HCT116 (cell line): Measurements from ENCODE around the gene CNN3.

Experiments used
- CTCF ChIP-seq, 3 experiments: fragments of 200-600 bp in 1 of 3; sonication (generic) in 1 of 3; IDR thresholded peaks in 2 of 3; conservative IDR thresholded peaks in 1 of 3; 2 replicates each; pipeline ENCODE4 v1.5.1; 2012 to 2017; ENCODE audit warnings: low read depth in 2 of 3, low read length in 2 of 3, antibody characterized with exemption in 1 of 3, borderline replicate concordance in 1 of 3, control low read depth in 1 of 3, mild to moderate bottlenecking in 1 of 3, mixed read lengths in 1 of 3, mixed run types in 1 of 3, moderate library complexity in 1 of 3; ENCODE audit not compliant: insufficient read depth in 1 of 3
- EGR1 ChIP-seq: IDR thresholded peaks from 2 replicates; pipeline ENCODE4 v1.6.1; 2012; ENCODE audit warnings: low read depth
- EZH2phosphoT487 ChIP-seq: fragments of 200-600 bp; IDR thresholded peaks from 2 replicates; pipeline ENCODE4 v1.6.1; 2018; ENCODE audit warnings: antibody characterized with exemption, borderline replicate concordance
- JUND ChIP-seq: IDR thresholded peaks from 2 replicates; pipeline ENCODE4 v1.6.1; 2012
- MAX ChIP-seq: IDR thresholded peaks from 2 replicates; pipeline ENCODE4 v1.6.1; 2012
- POLR2A ChIP-seq: IDR thresholded peaks from 2 replicates; pipeline ENCODE4 v1.7.0; 2011; ENCODE audit warnings: borderline replicate concordance; ENCODE audit not compliant: insufficient read depth, insufficient read length; ENCODE audit errors: extremely low read depth
- POLR2AphosphoS5 ChIP-seq: IDR thresholded peaks from 2 replicates; pipeline ENCODE4 v1.6.1; 2011; ENCODE audit warnings: mild to moderate bottlenecking, low read depth, low read length, moderate library complexity
- RAD21 ChIP-seq: IDR thresholded peaks from 2 replicates; pipeline ENCODE4 v1.6.1; 2012; ENCODE audit warnings: low read depth, mild to moderate bottlenecking
- TCF7L2 ChIP-seq: IDR thresholded peaks from 2 replicates; pipeline ENCODE4 v1.7.0; 2011; ENCODE audit warnings: borderline replicate concordance, inconsistent platforms; ENCODE audit not compliant: insufficient read depth, insufficient read length; ENCODE audit errors: extremely low read depth
- TF ChIP-seq, protein P1 (sequence below): IDR thresholded peaks from 2 replicates; pipeline ENCODE4 v1.6.1; 2011; ENCODE audit warnings: mild to moderate bottlenecking, low read length, moderate library complexity; ENCODE audit not compliant: insufficient replicate concordance; ENCODE audit errors: extremely low read depth
- TF ChIP-seq, protein P2 (sequence below): IDR thresholded peaks from 2 replicates; pipeline ENCODE4 v1.6.1; 2012; ENCODE audit warnings: low read depth

- no peak for TF ChIP-seq CTCF (IDR thresholded peaks at IDR 0.05 in 2 of 3, conservative IDR thresholded peaks at IDR 0.05 in 1 of 3; ENCODE audit: borderline replicate concordance in 1 of 3, insufficient read depth in 1 of 3, low read depth in 2 of 3, low read length in 2 of 3)
- TF ChIP-seq, protein P1, sequence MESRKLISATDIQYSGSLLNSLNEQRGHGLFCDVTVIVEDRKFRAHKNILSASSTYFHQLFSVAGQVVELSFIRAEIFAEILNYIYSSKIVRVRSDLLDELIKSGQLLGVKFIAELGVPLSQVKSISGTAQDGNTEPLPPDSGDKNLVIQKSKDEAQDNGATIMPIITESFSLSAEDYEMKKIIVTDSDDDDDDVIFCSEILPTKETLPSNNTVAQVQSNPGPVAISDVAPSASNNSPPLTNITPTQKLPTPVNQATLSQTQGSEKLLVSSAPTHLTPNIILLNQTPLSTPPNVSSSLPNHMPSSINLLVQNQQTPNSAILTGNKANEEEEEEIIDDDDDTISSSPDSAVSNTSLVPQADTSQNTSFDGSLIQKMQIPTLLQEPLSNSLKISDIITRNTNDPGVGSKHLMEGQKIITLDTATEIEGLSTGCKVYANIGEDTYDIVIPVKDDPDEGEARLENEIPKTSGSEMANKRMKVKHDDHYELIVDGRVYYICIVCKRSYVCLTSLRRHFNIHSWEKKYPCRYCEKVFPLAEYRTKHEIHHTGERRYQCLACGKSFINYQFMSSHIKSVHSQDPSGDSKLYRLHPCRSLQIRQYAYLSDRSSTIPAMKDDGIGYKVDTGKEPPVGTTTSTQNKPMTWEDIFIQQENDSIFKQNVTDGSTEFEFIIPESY: no peak
- TF ChIP-seq TCF7L2: no peak
- no peak for TF ChIP-seq JUND
- no peak for TF ChIP-seq POLR2A
- TF ChIP-seq, protein P2, sequence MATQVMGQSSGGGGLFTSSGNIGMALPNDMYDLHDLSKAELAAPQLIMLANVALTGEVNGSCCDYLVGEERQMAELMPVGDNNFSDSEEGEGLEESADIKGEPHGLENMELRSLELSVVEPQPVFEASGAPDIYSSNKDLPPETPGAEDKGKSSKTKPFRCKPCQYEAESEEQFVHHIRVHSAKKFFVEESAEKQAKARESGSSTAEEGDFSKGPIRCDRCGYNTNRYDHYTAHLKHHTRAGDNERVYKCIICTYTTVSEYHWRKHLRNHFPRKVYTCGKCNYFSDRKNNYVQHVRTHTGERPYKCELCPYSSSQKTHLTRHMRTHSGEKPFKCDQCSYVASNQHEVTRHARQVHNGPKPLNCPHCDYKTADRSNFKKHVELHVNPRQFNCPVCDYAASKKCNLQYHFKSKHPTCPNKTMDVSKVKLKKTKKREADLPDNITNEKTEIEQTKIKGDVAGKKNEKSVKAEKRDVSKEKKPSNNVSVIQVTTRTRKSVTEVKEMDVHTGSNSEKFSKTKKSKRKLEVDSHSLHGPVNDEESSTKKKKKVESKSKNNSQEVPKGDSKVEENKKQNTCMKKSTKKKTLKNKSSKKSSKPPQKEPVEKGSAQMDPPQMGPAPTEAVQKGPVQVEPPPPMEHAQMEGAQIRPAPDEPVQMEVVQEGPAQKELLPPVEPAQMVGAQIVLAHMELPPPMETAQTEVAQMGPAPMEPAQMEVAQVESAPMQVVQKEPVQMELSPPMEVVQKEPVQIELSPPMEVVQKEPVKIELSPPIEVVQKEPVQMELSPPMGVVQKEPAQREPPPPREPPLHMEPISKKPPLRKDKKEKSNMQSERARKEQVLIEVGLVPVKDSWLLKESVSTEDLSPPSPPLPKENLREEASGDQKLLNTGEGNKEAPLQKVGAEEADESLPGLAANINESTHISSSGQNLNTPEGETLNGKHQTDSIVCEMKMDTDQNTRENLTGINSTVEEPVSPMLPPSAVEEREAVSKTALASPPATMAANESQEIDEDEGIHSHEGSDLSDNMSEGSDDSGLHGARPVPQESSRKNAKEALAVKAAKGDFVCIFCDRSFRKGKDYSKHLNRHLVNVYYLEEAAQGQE: no peak
- no peak for TF ChIP-seq MAX
- no peak for TF ChIP-seq RAD21
- no peak for TF ChIP-seq EZH2phosphoT487
- TF ChIP-seq EGR1: no peak
- TF ChIP-seq POLR2AphosphoS5: no peak
Observed at GRCh38 chr1:94929351-94930217, 2.7 kb upstream of the CNN3 start.
